Calu3 (cell line): ENCODE data around the gene RBM42. TPM values are rescaled to one million over a fixed set of nuclear protein-coding genes. Genes with fewer than 3 reads are reported as not detected.

ENCODE experiments used
- BruUV-seq: library from RNA; stranded (reverse); fragments of 400-500 nt; replicated peaks from 2 replicates; lab custom pipeline; 2021; lab: Mats Ljungman, UMichigan
- CTCF ChIA-PET: fragments of 300-600 bp; sonication (Branson Sonifier 250); formaldehyde crosslinking; loops from one replicate; lab custom pipeline; 2022; ENCODE audit warnings: antibody characterized with exemption; lab: Charles Lee
- DNase-seq: peaks from one replicate; pipeline ENCODE4 v3.0.0; 2022
- H3K27ac Mint-ChIP-seq: one replicate; pipeline ENCODE4 v1.8.0; 2022; ENCODE audit warnings: mixed read lengths; ENCODE audit not compliant: unreplicated experiment
- H3K27me3 Mint-ChIP-seq: one replicate; pipeline ENCODE4 v1.8.0; 2022; ENCODE audit warnings: mixed read lengths; ENCODE audit not compliant: unreplicated experiment
- H3K36me3 Mint-ChIP-seq: one replicate; pipeline ENCODE4 v1.8.0; 2022; ENCODE audit warnings: mild to moderate bottlenecking, moderate library complexity, mixed read lengths; ENCODE audit not compliant: insufficient read depth, unreplicated experiment
- H3K4me1 Mint-ChIP-seq: one replicate; pipeline ENCODE4 v1.8.0; 2022; ENCODE audit warnings: mild to moderate bottlenecking, low read depth, mixed read lengths; ENCODE audit not compliant: unreplicated experiment
- H3K4me3 Mint-ChIP-seq: one replicate; pipeline ENCODE4 v1.8.0; 2022; ENCODE audit warnings: mild to moderate bottlenecking, low read depth, moderate library complexity, mixed read lengths; ENCODE audit not compliant: unreplicated experiment
- H3K9me3 Mint-ChIP-seq: one replicate; pipeline ENCODE4 v1.8.0; 2022; ENCODE audit warnings: low read depth, mixed read lengths; ENCODE audit not compliant: unreplicated experiment
- intact Hi-C: fragments of 100-400 bp; cut with micrococcal nuclease; formaldehyde crosslinking; loops from one replicate; pipeline ENCODE4 v1.10.0; 2022; ENCODE audit not compliant: unreplicated experiment
- total RNA-seq: library from RNA; stranded (reverse); gene quantifications from 2 replicates; pipeline ENCODE4 v1.2.3, GENCODE V29; 2022
- TF ChIP-seq, protein P1 (sequence below): fragments of 200-600 bp; IDR thresholded peaks from one replicate; pipeline ENCODE4 v1.8.0; 2022; ENCODE audit warnings: antibody characterized with exemption; ENCODE audit not compliant: unreplicated experiment

Gene RBM42
- total RNA-seq, 1 experiment from 2014 or later, result 148 TPM

DNA sequence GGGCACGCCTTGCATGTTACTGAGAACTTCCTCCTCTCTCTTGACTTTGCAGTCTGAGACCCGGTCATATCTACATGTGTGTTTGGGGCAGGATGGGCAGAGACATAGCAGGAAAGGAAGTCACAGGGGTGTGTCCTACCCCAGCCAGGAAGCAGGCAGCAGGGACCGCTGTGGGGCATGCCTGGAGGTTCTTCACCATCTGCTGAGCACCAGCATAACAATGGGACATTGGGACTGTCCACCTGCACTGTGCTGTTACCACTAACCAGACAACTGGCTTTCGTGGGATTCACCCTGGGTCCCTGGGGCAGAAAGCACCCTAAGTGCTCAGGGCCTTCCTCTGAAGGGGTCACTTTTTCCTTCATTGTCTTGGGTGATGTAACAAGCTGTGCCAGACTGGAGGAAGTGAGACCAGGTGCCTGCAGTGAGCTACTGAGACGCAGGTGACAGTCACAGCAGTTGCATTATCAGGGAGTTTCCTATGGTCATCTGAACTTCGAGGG lies 18.9 kb upstream of the RBM42 start:
- Mint-ChIP-seq H3K4me3 (no peak overlapping the region), H3K9me3 (peaks cover 6% of the 10 kb centered on the region), H3K4me1 (peaks cover 2% of the 10 kb centered on the region), H3K27ac (no peak overlapping the region), H3K36me3 (peaks cover 24% of the 10 kb centered on the region), H3K27me3 (no peaks in the 10 kb centered on the region)
- no TSS peak for BruUV-seq
- TF ChIP-seq, protein P1, sequence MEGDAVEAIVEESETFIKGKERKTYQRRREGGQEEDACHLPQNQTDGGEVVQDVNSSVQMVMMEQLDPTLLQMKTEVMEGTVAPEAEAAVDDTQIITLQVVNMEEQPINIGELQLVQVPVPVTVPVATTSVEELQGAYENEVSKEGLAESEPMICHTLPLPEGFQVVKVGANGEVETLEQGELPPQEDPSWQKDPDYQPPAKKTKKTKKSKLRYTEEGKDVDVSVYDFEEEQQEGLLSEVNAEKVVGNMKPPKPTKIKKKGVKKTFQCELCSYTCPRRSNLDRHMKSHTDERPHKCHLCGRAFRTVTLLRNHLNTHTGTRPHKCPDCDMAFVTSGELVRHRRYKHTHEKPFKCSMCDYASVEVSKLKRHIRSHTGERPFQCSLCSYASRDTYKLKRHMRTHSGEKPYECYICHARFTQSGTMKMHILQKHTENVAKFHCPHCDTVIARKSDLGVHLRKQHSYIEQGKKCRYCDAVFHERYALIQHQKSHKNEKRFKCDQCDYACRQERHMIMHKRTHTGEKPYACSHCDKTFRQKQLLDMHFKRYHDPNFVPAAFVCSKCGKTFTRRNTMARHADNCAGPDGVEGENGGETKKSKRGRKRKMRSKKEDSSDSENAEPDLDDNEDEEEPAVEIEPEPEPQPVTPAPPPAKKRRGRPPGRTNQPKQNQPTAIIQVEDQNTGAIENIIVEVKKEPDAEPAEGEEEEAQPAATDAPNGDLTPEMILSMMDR, result no peak
- no peak for DNase-seq
- CTCF ChIA-PET, result interaction anchor here (1.0 kb wide), 1 partner anchor 11 kb away, joined by 3 read pairs; no protein-coding TSS in a partner anchor
- intact Hi-C loops, result no loop called here

DNA sequence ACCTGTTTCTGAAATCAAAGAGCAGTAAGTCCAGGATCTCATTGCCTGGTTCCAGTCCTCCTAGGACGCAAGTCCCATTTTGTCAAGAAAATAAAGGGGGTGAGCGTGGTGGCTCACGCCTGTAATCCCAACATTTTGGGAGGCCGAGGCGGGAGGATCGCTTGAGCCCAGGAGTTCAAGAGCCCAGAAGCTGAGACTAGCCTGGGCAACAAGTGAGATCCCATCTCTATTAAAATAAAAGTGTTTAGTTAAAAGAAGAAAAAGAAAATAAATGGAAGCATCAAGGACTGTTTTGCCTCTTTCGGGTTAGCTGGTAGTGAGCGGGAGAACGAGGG lies 16.6 kb upstream of the RBM42 start:
- no TSS peak for BruUV-seq
- no peak for DNase-seq
- peak overlapping the region; percentile 99 for H3K27ac Mint-ChIP-seq
- intact Hi-C loops, result no loop called here
- peaks cover 21% of the 10 kb centered on the region for H3K36me3 Mint-ChIP-seq
- TF ChIP-seq, protein P1, result no peak
- H3K9me3 Mint-ChIP-seq, result peaks cover 2% of the 10 kb centered on the region
- CTCF ChIA-PET, result interaction anchor here (1.0 to 1.3 kb wide), 4 partner anchors 32 to 102 kb away, joined by 3 to 5 read pairs (median 3); partner anchors contain the start of gene ATP4A
- H3K27me3 Mint-ChIP-seq, result no peaks in the 10 kb centered on the region
- no peaks in the 10 kb centered on the region for H3K4me1 Mint-ChIP-seq
- H3K4me3 Mint-ChIP-seq, result peak overlapping the region; percentile 93

DNA sequence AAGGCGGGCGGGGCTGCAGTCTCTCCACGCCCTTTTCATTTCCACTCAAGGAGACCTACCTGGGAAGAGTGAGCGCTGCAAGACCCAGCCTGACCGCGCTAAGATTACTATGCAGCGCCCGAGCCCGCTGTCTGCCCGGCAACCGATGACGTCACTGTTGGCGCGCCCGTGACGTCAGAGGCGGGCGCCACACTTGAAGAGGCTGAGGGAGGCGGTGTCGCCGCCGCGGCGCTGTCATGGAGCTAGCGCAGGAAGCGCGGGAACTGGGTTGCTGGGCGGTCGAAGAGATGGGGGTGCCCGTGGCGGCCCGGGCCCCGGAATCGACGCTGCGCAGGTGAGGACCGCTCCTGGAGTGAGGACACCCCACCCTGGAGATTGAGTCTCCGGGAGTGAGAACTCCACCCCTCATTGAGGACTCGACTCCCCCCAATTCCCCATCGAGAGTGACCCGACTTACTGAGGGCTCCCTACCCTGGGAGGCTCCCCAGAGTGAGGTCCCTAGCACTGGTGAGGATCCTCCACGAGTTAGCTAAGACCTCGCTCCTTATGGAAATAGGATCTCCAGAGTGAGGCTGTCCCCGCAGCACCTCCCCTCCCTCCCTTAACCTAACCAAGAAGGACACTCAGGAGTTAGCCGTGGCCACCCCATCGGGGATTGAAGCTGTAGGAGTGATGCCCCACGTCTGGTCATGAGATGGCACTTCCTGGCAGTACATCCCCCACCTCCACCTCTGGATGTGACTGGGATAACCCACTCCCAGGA lies 16.1 kb upstream of the RBM42 start, which contains the start of gene HAUS5:
Gene HAUS5, plus strand, starts transcription at position 177 of the 763 bp plus-strand sequence. Its CDS starts 60 bp downstream, at position 237.
- BruUV-seq, result TSS peak; percentile 76
- Mint-ChIP-seq H3K9me3 (peaks cover 2% of the 10 kb centered on the region), H3K27ac (peak within 1 kb of the TSS; percentile 99), H3K4me3 (peak within 1 kb of the TSS; percentile 93), H3K4me1 (no peaks in the 10 kb centered on the region), H3K36me3 (peaks cover 21% of the 10 kb centered on the region), H3K27me3 (no peaks in the 10 kb centered on the region)
- CTCF ChIA-PET, result interaction anchor here (0.5 to 1.3 kb wide), 5 partner anchors 31 to 102 kb away, joined by 3 to 5 read pairs (median 3); partner anchors contain the start of gene ATP4A
- TF ChIP-seq, protein P1, result no peak
- intact Hi-C loops, result no loop called here
- peak; percentile 98 for DNase-seq

DNA sequence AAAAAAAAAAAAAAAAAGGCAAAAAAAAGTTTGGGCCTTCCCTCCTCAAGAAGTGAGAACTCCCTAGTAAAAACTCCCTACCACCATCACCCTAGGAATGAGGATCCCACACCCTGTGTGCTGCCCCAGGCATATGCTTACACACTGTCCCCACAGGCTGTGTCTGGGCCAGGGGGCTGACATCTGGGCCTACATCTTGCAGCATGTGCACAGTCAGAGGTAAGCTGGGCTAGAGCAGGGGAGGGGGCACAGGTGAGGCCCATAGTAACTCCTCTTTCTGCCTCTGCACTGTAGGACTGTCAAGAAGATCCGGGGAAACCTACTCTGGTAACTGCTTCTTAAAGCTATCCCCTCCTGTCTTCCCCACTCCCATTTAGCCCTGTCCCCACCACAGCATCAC lies 15.3 kb upstream of the RBM42 start:
- BruUV-seq, result no TSS peak
- no peak for DNase-seq
- Mint-ChIP-seq H3K9me3 (no peaks in the 10 kb centered on the region), H3K27me3 (no peaks in the 10 kb centered on the region), H3K4me3 (peak overlapping the region; percentile 93), H3K4me1 (no peaks in the 10 kb centered on the region), H3K36me3 (peaks cover 21% of the 10 kb centered on the region), H3K27ac (no peak overlapping the region)
- CTCF ChIA-PET, result interaction anchor here (0.7 kb wide), 1 partner anchor 263 kb away, joined by 5 read pairs; no protein-coding TSS in a partner anchor
- TF ChIP-seq, protein P1, result no peak
- intact Hi-C loops, result no loop called here
